HG03280 (cell line): ENCODE measurements around the gene DDX18.
"Not testable (repeated sequence)": the region's sequence is repeated elsewhere in the genome, so short reads cannot be mapped to it uniquely, and the experiment has no call there.

Experiments
- ATAC-seq: cut with Tn5 transposase; IDR thresholded peaks from one replicate; pipeline ENCODE4 v1.9.1; 2021; ENCODE audit warnings: mild to moderate bottlenecking, moderate library complexity; ENCODE audit not compliant: unreplicated experiment

Gene DDX18

GRCh38 chr2:117814417-117815264 lies at the start of gene DDX18:
Gene DDX18, plus strand, starts transcription at chr2:117814691. Its CDS starts 87 bp downstream, at chr2:117814778.
- ATAC-seq = peak; percentile 95

GRCh38 chr2:117770730-117771129 lies 43.8 kb upstream of the DDX18 start:
- no peak for ATAC-seq

DNA sequence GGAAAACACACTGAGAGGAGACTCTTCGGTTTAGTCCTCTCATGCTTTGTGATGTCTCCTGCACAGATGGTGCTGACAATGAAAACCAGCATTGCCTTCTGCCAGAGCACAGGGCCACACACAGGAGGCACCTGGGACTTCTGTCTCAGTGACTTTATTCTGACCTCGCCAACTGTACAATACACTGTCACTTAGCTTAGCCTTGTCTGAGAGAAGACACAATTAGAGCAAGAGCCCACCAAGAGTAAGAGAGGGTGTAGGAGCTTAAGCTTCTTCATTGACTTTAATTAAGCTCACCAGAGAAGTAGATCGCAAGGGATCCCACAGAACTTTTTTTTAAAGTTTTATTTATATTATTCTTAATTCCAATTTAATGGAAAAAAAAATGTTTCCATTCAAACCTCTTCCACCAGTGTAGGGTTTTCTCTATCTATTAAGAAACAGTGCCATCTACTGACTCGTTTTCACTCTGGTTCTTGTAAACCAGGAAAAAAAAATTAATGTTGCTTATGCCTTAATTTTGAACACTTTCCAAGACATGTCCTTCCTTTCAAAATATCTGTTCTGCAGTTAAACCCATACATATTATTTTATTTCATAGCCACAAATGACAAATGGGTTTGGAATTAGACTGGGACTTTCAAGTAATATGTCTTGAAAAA lies 42.4 kb upstream of the DDX18 start:
- no peak for ATAC-seq

- ATAC-seq = no peak
Observed at GRCh38 chr2:117774716-117775115, 39.8 kb upstream of the DDX18 start.

GRCh38 chr2:117775703-117776219 lies 38.7 kb upstream of the DDX18 start:
- ATAC-seq = no peak

- no peak for ATAC-seq
Observed at GRCh38 chr2:117776888-117777287, 37.6 kb upstream of the DDX18 start.

- peak; percentile 72 for ATAC-seq
Observed at GRCh38 chr2:117785740-117786139, 28.8 kb upstream of the DDX18 start.

- no peak for ATAC-seq
Observed at GRCh38 chr2:117786520-117786919, 28.0 kb upstream of the DDX18 start.

- no peak for ATAC-seq
Observed at GRCh38 chr2:117789505-117789904, 25.0 kb upstream of the DDX18 start.

- no peak for ATAC-seq
Observed at GRCh38 chr2:117794668-117795067, 19.8 kb upstream of the DDX18 start.

DNA sequence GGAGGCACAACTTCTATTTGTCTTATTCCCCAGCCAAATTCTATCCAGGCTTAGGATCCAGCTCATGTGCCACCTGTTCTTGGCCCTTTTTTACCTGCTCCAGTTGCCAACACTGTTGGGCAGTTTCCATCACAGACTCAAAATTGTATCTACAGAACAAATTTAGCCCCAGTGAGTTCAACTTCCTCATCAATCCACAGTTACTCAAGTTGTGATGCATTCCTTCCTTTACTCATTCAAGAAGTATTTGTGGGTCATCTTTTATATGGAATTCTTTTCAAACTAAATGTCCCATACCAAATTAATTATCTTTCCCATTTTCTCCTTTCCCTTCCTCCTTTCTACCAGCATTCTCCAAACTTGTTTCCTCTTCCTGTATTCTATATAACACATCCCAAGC lies 12.7 kb upstream of the DDX18 start:
- no peak for ATAC-seq

DNA sequence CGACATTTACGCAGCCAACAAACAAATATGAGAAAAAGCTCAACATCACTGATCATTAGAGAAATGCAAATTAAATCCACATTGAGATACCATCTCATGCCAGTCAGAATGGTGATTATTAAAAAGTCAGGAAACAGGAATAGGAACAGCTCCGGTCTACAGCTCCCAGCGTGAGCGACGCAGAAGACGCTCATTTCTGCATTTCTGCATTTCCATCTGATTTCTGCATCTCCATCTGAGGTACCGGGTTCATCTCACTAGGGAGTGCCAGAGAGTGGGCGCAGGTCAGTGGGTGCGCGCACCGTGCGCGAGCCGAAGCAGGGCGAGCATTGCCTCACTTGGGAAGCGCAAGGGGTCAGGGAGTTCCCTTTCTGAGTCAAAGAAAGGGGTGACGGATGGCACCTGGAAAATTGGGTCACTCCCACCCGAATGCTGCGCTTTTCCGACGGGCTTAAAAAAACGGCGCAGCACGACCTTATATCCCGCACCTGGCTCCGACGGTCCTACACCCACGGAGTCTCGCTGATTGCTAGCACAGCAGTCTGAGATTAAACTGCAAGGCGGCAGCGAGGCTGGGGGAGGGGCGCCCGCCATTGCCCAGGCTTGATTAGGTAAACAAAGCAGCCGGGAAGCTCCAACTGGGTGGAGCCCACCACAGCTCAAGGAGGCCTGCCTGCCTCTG lies 10.7 kb upstream of the DDX18 start:
- not testable (repeated sequence) for ATAC-seq

DNA sequence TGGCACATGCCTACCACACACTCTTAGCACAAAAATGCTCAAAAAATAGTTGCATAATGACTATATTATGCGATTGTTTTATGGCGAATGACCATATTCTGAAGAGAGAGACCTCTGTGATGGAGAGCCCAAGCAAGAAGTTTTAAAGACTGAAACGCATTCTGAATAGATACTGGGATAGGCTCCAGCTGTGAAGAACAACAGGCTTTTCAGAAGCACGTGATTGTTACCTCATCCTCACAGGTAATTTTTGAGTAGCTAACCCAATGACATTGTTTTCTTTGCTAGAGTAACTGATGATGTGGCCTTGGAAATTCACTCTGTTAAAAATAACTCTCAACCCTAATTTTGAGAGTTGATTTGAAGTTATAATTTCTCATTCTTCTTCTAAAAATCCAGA lies 2.0 kb upstream of the DDX18 start:
- no peak for ATAC-seq

DNA sequence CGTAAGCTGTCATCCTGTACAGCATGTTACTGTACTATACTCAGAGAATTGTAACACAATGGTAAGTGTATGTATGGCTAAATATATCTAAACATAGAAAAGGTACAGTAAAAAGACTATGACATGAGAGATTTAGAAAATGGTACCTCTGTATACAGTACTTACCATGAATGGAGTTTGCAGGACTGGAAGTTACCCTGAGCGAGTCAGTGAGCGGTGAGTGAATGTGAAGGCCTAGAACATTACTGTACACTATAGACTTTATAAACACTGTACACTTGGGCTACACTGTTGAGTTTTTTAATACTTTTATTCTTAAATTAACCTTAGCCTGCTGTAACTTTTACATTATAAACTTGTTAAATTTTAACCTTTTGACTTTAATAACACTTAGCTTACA lies 1.5 kb downstream of the DDX18 start:
- no peak for ATAC-seq

- no peak for ATAC-seq
Observed at GRCh38 chr2:117818921-117819320, 4.4 kb downstream of the DDX18 start.

DNA sequence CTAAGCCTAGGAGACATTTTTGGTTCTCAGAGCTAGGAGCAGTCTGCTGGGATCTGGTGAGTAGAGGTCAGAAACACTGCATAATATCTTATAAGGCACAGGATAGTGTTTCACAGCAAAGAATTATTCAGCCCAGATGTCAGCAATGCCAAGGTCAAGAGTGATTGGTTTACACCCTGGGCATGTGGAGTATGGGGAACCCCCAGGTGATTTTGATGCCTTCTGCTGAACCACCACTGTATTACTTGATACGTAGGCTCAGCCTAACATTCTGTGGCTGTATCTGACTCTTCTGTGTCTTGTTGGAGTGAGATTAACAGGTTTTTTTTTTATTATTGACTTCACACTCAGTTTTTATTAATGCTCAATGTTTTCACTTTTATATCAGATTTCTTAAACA lies 6.0 kb downstream of the DDX18 start:
- no peak for ATAC-seq

- no peak for ATAC-seq
Observed at GRCh38 chr2:117825437-117825836, 10.9 kb downstream of the DDX18 start.

GRCh38 chr2:117827464-117827863 lies 13.0 kb downstream of the DDX18 start:
- ATAC-seq = not testable (repeated sequence)

DNA sequence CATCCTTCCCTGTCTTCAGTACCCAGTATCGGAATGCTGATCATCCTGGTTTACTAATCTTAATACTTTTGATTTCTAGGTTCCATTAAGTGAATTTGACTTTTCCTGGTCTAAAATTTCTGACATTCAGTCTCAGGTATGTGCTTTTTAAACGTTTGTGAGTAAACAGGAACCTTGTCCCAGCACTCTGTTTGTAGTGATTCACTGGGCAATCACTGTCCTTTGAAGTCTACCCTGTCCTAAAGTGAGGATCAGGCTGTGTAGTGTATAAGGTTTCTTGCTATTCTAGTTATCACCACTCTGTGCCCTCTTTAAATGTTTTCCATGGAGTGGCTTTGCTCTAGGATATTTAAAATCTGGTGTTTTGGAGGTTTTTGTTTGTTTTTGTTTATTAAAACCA lies 14.4 kb downstream of the DDX18 start:
- no peak for ATAC-seq

DNA sequence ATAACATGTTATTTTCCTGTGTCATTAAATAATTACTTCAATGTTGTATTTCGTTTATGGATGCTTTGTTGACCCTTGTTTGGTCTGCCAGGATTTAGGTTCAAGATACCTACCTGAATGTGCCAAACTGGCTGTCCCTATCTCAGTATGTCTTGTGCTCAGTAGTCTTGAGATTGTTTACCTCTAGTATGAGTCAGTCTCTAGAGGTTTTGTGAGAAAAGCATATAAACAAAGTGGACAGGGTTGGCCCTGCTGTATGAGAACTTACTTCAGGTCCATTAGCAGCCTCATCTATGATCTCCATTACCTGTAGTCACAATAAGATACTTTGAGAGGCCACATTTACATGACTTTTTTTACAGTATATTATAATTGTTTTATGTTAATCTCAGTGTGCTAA lies 17.8 kb downstream of the DDX18 start:
- no peak for ATAC-seq

DNA sequence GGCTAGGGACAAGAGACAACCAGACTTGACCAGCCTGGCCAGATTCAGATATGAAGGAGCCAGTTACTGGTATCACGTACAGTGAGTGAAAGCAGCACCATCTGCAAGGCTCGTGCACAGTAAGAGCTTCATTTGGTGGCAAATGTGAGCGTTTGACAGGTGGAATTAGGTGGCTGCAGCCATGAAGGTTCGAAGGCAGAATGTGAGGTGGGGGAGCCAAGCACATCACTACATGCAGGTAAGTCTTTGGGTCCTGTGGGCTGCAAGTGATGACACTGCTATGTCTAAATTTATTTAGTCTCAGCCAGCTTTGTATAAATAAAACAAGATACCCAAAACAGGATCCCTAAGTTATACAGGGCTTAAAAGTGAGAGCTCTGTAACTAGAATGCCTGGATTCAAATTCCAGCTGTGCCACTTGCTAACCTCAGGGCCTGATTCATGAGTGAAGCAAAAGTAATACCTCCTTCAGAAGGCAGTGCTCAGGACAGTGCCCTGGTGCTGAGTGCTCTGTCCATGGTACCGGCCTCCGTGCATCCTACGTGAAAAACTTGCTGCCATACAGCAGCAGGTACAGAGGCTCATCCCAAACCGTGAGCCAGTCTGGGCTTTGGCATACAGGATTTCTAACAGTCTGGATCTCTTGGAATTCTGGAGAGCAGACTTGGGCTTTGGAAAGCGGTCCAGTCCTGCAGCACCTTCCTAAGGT lies 18.6 kb downstream of the DDX18 start:
- ATAC-seq = no peak
